HepG2 (cell line): Measurements from ENCODE around the gene OCSTAMP. TPM values are rescaled to one million over a fixed set of nuclear protein-coding genes. Genes with fewer than 3 reads are reported as not detected.

Experiments
- ASH2L ChIP-seq: fragments of 300-600, 200-600 bp; sonication (generic); IDR thresholded peaks from 2 replicates; pipeline ENCODE4 v1.7.0; 2017; ENCODE audit warnings: low read depth, mild to moderate bottlenecking, moderate library complexity, mixed read lengths, low read length; ENCODE audit not compliant: insufficient read length
- BRD4 ChIP-seq: sonication (generic); formaldehyde crosslinking; IDR thresholded peaks from 2 replicates; pipeline ENCODE4 v1.4.0; 2020; ENCODE audit warnings: missing genetic modification reagents
- ERF ChIP-seq: IDR thresholded peaks from 2 replicates; pipeline ENCODE4 v1.6.1; 2018; ENCODE audit warnings: missing biosample characterization, missing genetic modification reagents
- KDM5B ChIP-seq: sonication (generic); formaldehyde crosslinking; IDR thresholded peaks from 2 replicates; pipeline ENCODE4 v1.4.0; 2020; ENCODE audit warnings: missing genetic modification reagents, mild to moderate bottlenecking, borderline replicate concordance
- PRMT3 ChIP-seq: sonication (generic); formaldehyde crosslinking; IDR thresholded peaks from 2 replicates; pipeline ENCODE4 v1.8.1; 2022; ENCODE audit warnings: low read depth, mild to moderate bottlenecking, moderate library complexity, missing genetic modification reagents, borderline replicate concordance
- SOX6 ChIP-seq, 2 experiments: fragments of 450-650 bp in 1 of 2; sonication (generic) in 1 of 2; formaldehyde crosslinking in 1 of 2; IDR thresholded peaks; 2 replicates each; pipeline versions ENCODE4 v1.4.0 to v1.6.1; 2017 to 2020; ENCODE audit warnings: antibody characterized with exemption in 1 of 2, mild to moderate bottlenecking in 1 of 2, missing genetic modification reagents in 1 of 2
- TARDBP ChIP-seq: sonication (generic); formaldehyde crosslinking; IDR thresholded peaks from 2 replicates; pipeline ENCODE4 v1.8.0; 2022; ENCODE audit warnings: mild to moderate bottlenecking, missing genetic modification reagents
- TEAD3 ChIP-seq: optimal IDR thresholded peaks from 2 replicates; pipeline ENCODE3; 2016; ENCODE audit warnings: borderline replicate concordance
- ZFY ChIP-seq: sonication (generic); formaldehyde crosslinking; IDR thresholded peaks from 2 replicates; pipeline ENCODE4 v1.4.0; 2020; ENCODE audit warnings: missing genetic modification reagents
- ZNF121 ChIP-seq: sonication (generic); formaldehyde crosslinking; IDR thresholded peaks from 2 replicates; pipeline ENCODE4 v1.5.0; 2020; ENCODE audit warnings: mild to moderate bottlenecking, missing genetic modification reagents
- ZNF224 ChIP-seq: sonication (generic); formaldehyde crosslinking; IDR thresholded peaks from 2 replicates; pipeline ENCODE4 v1.5.0; 2020; ENCODE audit warnings: mild to moderate bottlenecking, missing genetic modification reagents
- ZNF550 ChIP-seq: sonication (generic); formaldehyde crosslinking; IDR thresholded peaks from 2 replicates; pipeline ENCODE4 v1.4.0; 2020; ENCODE audit warnings: mild to moderate bottlenecking, missing genetic modification reagents, borderline replicate concordance
- ZSCAN29 ChIP-seq: sonication (generic); formaldehyde crosslinking; conservative IDR thresholded peaks from 2 replicates; pipeline ENCODE4 v1.4.0; 2020; ENCODE audit warnings: mild to moderate bottlenecking, missing genetic modification reagents
- polyA plus RNA-seq, 8 experiments: library from polyadenylated mRNA; depleted of rRNA in 3 of 8; stranded (reverse) in 7 of 8; unstranded in 1 of 8; fragments of >200 nt; fragmentation: Illumina TruSeq in 4 of 8; extraction: Trizol in 4 of 8; gene quantifications; 2 replicates each; pipeline versions ENCODE4 v1.2.1 to v1.2.3, GENCODE V29; 2011 to 2016; ENCODE audit warnings: low read depth in 4 of 8, missing spikeins in 1 of 8, mixed read lengths in 1 of 8; ENCODE audit not compliant: insufficient read depth in 1 of 8
- total RNA-seq, 5 experiments: library from RNA; depleted of rRNA; stranded (reverse); fragments of >200 nt; fragmentation: Illumina TruSeq; extraction: Trizol; gene quantifications; 2 replicates each; pipeline ENCODE4 v1.2.3, GENCODE V29; 2016; ENCODE audit warnings: low read depth in 1 of 5
- TF ChIP-seq, protein P1 (sequence below): sonication (generic); formaldehyde crosslinking; IDR thresholded peaks from 2 replicates; pipeline ENCODE4 v1.5.1; 2020; ENCODE audit warnings: mild to moderate bottlenecking, missing genetic modification reagents, borderline replicate concordance
- TF ChIP-seq, protein P2 (sequence below): IDR thresholded peaks from 2 replicates; pipeline ENCODE4 v1.6.1; 2018; ENCODE audit warnings: missing genetic modification reagents, mild to moderate bottlenecking, missing compliant biosample characterization
- TF ChIP-seq, protein P3 (sequence below): sonication (generic); formaldehyde crosslinking; IDR thresholded peaks from 2 replicates; pipeline ENCODE4 v1.8.1; 2023; ENCODE audit warnings: missing genetic modification reagents, mild to moderate bottlenecking, borderline replicate concordance
- TF ChIP-seq, protein P4 (sequence below): conservative IDR thresholded peaks from 2 replicates; pipeline ENCODE4 v1.6.1; 2018; ENCODE audit warnings: missing genetic modification reagents

OCSTAMP gene
- total and polyA plus RNA-seq, 2 of the 13 experiments (the other 11 are each of a cell fraction or from before 2014, with no cell fraction given) = not detected

DNA sequence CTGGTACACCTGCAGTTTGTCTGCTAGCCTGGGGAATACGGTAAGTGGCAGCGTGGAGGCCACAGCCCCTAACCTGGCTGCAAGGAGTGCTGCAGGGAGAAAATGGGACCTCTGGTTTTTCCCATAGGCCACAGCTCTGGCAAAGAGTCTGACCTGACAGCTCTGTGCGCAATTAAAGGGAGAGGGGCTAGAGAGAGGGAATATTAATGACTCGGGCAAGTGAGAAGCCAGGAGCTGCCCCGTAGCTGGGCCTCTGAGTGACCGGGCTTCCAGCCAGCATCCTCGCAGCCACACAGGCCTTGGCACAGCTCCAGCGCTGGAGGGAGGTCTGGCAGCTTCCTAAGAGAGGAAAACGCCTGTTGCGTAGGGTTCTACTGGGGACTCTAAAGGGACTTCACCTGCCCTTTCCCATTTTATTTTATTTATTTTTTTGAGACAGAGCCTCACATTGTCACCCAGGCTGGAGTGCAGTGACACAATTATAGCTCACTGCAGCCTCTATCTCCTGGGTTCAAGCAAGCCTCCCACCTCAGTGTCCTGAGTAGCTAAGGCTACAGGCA lies 18.2 kb upstream of the OCSTAMP start (continued):
- TF ChIP-seq, protein P1, sequence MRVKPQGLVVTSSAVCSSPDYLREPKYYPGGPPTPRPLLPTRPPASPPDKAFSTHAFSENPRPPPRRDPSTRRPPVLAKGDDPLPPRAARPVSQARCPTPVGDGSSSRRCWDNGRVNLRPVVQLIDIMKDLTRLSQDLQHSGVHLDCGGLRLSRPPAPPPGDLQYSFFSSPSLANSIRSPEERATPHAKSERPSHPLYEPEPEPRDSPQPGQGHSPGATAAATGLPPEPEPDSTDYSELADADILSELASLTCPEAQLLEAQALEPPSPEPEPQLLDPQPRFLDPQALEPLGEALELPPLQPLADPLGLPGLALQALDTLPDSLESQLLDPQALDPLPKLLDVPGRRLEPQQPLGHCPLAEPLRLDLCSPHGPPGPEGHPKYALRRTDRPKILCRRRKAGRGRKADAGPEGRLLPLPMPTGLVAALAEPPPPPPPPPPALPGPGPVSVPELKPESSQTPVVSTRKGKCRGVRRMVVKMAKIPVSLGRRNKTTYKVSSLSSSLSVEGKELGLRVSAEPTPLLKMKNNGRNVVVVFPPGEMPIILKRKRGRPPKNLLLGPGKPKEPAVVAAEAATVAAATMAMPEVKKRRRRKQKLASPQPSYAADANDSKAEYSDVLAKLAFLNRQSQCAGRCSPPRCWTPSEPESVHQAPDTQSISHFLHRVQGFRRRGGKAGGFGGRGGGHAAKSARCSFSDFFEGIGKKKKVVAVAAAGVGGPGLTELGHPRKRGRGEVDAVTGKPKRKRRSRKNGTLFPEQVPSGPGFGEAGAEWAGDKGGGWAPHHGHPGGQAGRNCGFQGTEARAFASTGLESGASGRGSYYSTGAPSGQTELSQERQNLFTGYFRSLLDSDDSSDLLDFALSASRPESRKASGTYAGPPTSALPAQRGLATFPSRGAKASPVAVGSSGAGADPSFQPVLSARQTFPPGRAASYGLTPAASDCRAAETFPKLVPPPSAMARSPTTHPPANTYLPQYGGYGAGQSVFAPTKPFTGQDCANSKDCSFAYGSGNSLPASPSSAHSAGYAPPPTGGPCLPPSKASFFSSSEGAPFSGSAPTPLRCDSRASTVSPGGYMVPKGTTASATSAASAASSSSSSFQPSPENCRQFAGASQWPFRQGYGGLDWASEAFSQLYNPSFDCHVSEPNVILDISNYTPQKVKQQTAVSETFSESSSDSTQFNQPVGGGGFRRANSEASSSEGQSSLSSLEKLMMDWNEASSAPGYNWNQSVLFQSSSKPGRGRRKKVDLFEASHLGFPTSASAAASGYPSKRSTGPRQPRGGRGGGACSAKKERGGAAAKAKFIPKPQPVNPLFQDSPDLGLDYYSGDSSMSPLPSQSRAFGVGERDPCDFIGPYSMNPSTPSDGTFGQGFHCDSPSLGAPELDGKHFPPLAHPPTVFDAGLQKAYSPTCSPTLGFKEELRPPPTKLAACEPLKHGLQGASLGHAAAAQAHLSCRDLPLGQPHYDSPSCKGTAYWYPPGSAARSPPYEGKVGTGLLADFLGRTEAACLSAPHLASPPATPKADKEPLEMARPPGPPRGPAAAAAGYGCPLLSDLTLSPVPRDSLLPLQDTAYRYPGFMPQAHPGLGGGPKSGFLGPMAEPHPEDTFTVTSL (CRISPR knock-in tag) = peak; percentile 21; the same call in 1 of the 2 replicates
- peak; percentile 26; the same call in 1 of the 2 replicates for TF ChIP-seq TARDBP (CRISPR knock-in tag)
- TF ChIP-seq SOX6 (IDR thresholded peaks at IDR 0.05) = no peak
- TF ChIP-seq SOX6 (CRISPR knock-in tag; IDR thresholded peaks at IDR 0.05) = 0 out of 2 replicates have a peak, but pooled peaks have one; percentile 42
- no peak for TF ChIP-seq PRMT3 (CRISPR knock-in tag)
- 0 out of 2 replicates have a peak, but pooled peaks have one; percentile 74 for TF ChIP-seq ZNF224 (CRISPR knock-in tag)
- peak; percentile 56; the same call in 1 of the 2 replicates for TF ChIP-seq ERF (CRISPR knock-in tag)
- TF ChIP-seq ZFY = peak; percentile 35; the same call in 1 of the 2 replicates
- TF ChIP-seq, protein P2, sequence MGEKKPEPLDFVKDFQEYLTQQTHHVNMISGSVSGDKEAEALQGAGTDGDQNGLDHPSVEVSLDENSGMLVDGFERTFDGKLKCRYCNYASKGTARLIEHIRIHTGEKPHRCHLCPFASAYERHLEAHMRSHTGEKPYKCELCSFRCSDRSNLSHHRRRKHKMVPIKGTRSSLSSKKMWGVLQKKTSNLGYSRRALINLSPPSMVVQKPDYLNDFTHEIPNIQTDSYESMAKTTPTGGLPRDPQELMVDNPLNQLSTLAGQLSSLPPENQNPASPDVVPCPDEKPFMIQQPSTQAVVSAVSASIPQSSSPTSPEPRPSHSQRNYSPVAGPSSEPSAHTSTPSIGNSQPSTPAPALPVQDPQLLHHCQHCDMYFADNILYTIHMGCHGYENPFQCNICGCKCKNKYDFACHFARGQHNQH (CRISPR knock-in tag) = peak; percentile 64; the same call in 1 of the 2 replicates
- TF ChIP-seq, protein P3, sequence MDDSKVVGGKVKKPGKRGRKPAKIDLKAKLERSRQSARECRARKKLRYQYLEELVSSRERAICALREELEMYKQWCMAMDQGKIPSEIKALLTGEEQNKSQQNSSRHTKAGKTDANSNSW (CRISPR knock-in tag) = no peak
- peak; percentile 65; the same call in 1 of the 2 replicates for TF ChIP-seq KDM5B (CRISPR knock-in tag)
- peak; percentile 67 for TF ChIP-seq ASH2L
- no peak for TF ChIP-seq BRD4
- TF ChIP-seq TEAD3 (CRISPR knock-in tag) = peak; percentile 56
- TF ChIP-seq, protein P4, sequence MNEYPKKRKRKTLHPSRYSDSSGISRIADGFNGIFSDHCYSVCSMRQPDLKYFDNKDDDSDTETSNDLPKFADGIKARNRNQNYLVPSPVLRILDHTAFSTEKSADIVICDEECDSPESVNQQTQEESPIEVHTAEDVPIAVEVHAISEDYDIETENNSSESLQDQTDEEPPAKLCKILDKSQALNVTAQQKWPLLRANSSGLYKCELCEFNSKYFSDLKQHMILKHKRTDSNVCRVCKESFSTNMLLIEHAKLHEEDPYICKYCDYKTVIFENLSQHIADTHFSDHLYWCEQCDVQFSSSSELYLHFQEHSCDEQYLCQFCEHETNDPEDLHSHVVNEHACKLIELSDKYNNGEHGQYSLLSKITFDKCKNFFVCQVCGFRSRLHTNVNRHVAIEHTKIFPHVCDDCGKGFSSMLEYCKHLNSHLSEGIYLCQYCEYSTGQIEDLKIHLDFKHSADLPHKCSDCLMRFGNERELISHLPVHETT (CRISPR knock-in tag) = no peak
- peak; percentile 13; the same call in 1 of the 2 replicates for TF ChIP-seq ZNF121 (CRISPR knock-in tag)
- TF ChIP-seq ZSCAN29 (CRISPR knock-in tag) = no peak
- no peak for TF ChIP-seq ZNF550 (CRISPR knock-in tag)
